ENCODE measurements around the gene KRT76.

Gene KRT76

GRCh38 chr12:52776913-52777395 lies at the start of gene KRT76:
Gene KRT76, minus strand, starts transcription at chr12:52777345. Its CDS starts 54 bp downstream, at chr12:52777291.
- DNase-seq, result no peak

DNA sequence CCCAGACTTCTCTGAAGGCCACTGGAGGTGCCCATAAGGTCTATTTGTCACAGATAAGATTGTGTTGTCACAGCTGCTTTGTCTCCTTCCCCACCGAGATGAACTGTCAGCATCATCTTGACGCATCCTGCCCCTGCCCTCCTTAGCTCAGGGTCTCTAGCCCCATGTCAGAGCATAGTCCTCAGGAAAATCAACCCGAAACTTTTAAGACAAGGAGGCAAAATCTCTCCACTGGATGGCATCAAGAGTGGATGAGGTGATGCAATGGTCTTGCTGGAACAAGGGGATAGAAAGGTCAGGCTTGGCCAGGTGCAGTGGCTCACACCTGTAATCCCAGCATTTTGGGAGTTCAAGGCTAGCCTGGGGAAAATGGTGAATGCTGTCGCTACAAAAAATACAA lies 48.8 kb upstream of the KRT76 start:
- no peak for DNase-seq

GRCh38 chr12:52824741-52825410 lies 47.7 kb upstream of the KRT76 start:
- DNase-seq, result no peak

DNA sequence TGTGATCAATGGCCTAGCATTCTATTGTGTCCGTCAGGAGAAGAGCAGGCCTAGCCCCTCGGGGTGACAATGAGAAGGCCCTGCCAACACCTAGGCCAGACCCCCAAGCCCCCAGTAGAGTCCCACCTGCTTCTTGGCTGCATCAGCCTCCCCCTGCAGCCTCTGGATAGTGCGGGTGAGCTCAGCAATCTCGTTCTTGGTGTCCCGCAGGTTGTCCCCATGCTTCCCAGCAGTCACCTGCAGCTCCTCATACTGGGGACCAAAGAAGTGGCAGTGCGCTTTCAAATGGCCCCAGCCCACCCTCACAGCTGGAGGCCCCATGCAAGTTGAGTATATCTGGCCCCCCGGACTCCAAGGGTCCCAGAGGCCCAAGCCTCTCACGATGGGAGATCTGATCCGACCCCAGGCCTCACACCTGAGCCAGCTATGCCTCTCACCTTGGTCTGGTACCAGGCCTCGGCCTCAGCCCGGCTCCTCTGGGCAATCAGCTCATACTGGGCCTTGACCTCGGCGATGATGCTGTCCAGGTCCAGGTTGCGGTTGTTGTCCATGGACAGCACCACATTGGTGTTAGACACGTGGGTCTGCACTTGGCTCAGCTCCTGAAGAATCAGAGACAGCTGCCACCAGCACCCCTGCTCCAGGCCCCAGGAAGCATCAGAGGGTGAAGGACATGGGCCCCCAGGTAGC lies 46.8 kb upstream of the KRT76 start:
- no peak for DNase-seq

DNA sequence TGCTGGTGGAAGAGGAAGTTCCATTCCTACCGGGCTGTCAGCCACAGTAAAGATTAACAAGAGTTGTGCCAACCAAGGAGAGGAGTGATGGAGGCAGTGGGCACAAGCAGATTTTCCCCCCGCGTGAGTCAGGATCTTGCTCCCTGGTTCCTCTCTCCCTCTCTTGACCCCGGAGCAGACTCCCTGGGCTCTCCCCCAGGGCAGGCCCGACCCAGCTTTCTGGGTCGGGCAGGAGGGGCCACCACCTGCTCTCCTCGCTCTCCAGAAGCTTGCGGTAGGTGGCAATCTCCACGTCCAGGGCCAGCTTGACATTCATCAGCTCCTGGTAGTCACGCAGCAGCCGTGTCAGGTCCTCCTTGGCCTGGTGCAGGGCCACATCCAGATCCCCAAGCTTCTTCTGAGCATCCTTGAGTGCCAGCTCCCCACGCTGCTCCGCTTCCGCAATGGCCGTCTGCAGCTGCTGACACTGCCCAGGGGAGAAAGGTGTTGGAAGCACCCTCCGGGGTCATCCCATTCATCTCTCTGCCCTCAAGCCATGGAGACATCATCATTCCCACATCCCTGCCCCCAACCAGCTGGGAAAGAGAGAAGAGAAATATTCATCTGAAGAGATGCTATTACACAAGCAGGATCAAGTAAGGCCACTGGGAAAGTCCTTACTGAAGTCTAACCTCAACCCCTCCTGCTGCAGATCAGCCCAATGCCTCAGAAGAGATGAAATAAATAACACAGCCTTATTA lies 45.8 kb upstream of the KRT76 start:
- DNase-seq, result no peak

DNA sequence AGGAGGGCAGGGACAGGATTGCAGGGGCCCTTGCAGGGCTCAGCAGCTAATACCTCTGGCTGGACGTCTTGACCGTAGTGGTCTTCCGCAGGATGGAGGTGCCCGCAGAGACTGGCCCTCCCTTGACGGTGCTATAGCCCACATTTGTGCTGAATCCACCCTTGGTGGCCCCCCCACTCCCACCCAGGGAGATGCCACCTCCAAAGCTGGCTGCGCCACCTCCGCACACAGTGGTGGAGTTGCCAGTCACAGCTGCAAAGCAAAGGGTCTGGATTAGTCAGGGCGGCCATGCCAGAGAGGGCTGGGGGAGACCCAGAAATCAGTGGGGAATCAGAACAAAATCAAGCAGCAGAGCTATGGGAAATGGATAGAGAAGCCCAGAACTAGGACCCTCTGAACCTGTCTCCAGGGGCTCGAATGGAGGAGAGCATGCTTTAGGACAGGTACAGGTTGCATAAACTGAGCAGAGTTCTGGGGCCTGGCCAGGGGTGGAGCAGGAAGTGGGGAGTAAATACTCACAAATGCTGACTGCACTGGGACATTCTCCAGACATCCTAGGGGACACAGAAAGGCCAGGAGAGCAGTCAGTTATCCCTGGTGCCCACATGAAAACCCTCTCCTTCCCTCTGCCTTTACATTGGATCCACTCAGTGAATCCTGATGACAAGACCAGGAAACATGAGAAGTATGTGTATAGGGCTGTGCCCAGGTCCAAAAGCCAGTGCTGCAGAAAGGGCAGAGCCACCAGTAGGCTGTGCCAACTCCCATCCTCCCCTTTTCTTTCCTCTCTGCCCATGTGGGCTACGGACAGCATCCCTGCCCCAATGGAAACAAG lies 44.9 kb upstream of the KRT76 start:
- DNase-seq, result no peak

DNA sequence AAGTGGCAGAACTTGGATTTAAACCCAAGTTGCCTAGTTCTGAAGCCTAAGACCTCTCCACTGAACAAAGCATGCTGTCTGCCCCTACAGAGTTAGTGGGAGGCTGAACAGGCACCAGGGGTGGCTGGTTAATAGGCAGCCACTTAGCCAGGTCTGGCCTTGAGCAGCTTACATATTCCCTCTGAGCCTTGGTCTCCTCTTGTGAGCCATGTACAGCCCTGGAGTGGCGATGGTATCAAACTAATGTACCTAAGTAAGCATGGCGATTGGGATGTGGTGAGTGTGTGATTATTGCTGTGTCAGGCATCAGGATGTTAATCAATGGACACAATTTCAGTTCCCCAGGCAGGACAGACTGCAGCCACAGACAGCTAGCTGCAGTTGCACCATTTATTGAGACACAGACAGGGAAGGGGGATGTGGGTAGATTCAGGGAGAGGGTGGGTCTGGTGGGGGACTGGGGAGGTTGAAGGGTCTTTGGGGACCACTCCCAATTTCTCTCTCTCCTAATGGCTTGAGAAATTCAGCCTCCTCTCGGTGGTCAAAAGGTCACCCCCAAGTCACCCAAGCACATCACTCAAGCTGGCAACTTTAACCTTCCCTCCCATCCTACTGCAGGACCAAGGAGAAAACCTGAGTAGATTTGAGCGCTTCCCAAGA lies 44.1 kb upstream of the KRT76 start:
- DNase-seq, result no peak

DNA sequence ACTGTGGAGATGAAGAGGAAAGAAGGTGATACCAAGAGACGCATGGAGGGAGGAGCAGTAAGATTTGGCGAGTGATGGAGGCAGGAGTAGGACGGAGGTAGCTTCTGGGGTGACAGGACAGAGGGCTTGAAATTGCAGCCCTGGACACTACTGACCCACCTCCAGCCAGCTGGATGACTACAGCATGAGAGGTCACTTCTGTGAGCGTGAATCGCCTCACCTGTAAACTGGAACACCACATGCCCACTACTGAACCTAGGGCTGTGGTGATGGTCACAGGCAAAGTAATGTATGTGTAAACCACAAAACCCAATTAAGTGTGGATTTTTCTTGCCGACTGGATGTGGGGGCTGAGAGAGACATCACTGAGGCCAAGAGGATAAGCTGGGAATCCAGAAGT lies 43.4 kb upstream of the KRT76 start:
- no peak for DNase-seq

DNA sequence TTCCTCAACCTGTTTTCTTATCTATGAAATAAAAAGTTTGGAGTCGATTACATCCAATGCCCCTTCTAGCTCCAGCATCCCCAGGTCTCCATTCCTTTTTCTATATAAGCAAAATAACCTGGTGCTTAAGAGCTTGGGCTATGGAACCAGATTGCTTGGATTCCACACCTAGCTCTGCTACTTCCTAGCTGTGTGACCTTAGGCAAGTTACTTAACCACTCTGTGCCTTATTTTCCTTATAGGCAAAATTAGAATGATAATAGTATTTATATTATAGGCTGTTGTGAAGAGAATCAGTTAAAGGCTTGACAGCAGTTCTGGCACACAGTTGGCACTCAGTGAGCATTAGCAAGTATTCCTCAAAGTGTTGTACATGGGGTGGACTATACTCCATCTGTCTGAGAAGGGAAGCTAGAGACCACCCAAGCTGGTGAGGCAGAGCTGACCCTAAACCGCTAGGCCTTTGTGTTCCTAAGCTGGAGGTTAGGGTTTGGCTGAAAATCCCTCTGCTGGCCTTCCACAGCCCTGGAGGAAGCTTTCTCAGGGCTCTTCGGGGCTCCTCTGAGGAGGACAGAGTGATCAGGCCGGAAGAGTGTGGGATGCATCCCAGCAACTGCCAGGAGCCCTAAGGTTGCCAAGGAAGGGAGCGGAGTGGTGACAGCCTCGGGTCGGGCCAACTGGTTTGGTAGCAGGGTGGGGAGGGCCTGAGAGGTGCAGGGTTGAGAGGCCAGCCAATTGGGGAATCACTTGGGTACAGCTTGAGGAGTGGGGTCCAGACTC lies 42.8 kb upstream of the KRT76 start:
- no peak for DNase-seq

GRCh38 chr12:52818887-52819420 lies 41.8 kb upstream of the KRT76 start:
- no peak for DNase-seq

DNA sequence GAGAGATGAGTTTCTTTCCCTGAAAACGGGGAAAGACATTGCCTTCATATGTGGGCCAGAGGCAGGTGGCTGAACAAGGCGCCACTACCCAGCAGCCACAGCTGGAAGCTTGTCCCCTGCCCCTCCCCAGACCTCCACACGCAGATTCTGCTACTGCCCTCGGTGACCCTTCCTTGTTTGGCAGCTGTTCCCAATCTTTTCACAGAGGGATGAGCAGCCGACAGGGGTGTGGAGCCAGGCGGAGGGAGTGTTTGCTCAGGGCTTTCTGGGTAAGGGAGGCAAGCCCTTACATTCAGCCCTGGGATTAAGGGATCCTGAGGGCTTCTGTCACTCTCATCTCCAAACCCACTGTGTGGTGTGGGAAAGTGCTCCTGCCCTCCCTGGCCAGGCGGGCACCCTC lies 41.2 kb upstream of the KRT76 start:
- no peak for DNase-seq

DNA sequence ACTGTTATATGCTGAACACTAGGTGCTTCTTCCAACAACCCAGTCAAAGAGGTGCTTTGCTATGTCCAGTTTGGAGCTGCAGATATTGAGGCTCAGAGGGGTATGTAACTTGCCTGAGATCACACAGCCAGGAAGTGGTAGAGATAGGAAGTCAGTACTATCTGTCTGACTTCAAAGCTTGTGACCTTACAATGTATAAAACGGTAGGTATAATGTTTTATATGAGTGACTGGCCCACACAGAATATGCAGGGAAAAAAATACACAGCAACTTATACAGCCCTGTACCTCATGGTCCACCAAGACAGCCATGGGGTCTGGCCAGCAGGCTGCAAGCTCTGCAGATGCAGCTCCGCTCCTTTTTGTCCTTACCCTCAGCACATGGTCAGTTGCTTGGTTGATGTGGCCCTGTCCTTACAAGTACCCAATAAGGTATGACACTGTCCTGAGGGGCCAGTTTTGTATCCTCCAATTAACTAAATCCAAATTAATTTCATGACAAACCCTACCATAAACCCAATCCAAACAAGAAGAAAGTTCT lies 40.6 kb upstream of the KRT76 start:
- no peak for DNase-seq

GRCh38 chr12:52817003-52817698 lies 40.0 kb upstream of the KRT76 start:
- no peak for DNase-seq

GRCh38 chr12:52815676-52816588 lies 38.8 kb upstream of the KRT76 start:
- no peak for DNase-seq

DNA sequence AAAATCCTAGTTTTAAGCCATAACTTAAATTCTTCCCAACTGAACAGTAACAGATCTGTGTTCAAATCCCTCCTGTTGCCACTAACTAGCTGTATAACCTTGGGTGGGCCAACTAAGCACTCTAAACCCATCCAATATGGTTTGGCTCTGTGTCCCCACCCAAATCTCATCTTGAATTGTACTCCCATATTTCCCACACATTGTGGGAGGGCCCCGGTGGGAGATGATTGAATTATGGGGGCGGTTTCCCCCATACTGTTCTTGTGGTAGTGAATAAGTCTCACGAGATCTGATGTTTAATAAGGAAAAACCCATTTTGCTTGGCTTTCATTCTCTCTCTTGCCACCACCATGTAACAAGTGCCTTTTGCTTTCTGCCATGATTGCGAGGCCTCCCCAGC lies 38.0 kb upstream of the KRT76 start:
- DNase-seq, result no peak

DNA sequence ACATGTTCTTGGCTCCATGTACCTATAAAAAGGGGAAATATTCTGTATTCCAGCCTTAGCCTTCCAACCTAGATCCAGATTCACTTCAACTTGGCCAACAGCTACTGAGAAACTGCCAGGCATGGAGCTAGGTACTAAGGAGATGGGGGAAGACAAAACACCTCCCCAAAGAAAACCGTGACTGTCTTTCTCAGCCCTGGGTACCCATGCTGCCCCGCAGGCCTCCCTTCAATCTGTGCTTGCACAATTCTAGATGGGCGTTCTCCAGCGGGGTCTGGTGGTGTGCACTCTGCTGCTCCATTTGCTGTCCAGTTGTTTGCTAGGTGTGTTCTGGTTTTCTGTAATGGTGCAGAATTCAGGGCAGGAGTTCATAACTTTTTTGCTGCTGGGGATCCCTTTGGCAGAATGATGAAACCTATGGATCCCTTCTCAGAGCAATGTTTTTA lies 37.6 kb upstream of the KRT76 start:
- DNase-seq, result no peak

DNA sequence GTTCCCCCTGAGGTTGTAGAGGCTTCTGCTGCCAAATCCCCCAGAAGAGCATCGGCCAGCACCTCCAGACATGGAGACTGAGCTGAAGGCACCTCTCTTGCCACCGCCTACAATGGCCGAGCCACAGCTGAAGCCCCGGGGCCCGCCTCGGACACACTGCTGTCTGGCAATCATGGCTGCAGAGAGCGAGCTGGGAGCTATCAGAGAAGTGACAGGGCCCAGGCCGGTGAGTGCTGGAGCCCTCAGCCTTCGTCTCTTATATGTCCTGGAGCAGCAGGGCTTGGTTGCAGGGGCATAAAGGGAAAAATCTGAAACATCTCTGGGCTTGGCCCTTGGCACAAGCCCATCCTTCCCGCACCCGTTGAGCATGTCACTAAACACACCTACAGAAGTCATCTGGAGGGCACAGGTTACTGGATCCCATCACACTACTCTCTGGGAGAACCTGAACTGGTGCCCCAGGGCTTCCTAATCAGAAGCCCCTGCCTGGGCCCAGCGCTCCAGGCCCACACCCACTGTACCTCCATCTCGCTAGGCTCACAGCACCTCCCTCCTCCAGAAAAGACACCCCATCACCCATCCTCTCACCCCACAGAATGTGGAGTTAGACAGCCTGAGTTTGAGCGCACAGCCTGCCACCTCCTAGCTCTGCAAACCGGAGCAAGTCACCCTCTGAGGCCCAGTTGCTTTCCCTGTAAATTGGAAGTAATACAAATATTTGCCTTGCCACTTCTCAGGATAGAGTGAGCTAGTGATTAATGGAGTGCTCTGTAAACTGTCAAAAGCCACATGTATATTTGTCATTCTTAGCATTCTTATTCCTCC lies 37.0 kb upstream of the KRT76 start, which contains the start of gene KRT4:
Gene KRT4 (minus strand): TSS at position 232 of the 825 bp plus-strand sequence. CDS start 58 bp downstream, at position 174.
- no peak for DNase-seq

DNA sequence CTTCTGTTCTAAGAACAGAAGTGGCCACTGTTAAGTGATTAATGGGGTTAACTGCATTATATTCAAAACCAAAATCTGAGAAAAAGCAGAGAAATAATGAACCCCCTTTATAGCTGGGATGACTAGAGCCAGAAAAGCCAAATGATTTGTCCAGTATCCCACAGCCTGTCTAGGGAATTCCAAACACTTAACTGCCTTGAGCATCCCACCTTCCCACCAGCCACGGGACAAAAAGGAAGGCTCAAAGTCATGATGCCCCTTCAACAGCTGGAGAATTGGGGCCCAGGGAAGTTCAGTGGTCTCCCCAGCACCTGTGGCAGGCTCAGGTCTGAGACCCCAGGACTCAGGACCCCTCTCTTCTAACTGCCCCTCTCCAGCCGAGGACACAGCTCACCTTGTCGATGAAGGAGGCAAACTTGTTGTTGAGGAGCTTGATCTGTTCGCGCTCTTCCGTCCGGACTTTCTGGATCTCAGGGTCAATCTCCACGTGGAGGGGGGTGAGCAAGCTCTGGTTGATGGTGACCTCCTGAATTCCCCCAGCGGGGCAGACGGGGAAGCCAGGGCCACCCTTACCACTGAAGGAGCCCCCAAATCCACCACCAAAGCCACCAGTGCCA lies 36.2 kb upstream of the KRT76 start:
- no peak for DNase-seq
